ENCODE measurements around the gene DPYD.

The DPYD gene

GRCh38 chr1:97138515-97139032 is 782.3 kb downstream of the DPYD start:
- H3K4me3 ChIP-seq (ENCODE audit: low read length), result no peak overlapping the region

DNA sequence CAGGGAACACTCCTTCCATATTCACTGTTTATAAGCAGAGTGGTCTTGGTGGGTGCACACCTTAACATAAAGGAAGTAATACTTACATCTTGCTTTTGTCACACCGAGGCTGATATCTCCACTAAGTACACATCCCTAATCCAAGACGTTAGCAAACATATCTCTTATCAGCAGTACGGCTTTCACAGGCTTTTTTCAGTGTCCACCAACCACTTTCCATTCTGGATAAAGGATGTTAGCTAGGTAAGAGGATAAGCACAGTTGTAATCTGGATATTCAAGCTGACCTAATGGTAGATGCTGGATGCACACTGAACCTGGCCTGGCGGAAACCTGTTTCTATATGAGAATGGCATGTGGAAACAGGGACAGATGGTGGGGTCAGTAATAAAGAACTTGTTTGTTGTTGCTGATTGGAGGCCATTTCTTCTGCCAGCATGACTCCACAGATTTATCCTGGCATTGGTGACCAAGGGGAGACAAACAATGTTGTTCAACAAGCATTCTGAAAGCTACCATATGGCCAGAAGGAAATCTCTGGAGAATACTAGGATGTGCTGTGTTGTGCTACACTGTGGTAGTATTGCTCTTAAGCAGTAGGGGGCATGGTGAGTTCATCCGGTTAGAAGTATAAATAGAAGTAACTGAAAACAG is 782.8 kb downstream of the DPYD start:
- H3K9ac ChIP-seq (ENCODE audit: low read length), result no peak overlapping the region
- H3K4me3 ChIP-seq (ENCODE audit: low read length), result no peak overlapping the region
- H3K27ac ChIP-seq (ENCODE audit: low read depth, low read length), result no peak overlapping the region

More at GRCh38 chr1:97138515-97139032, 782.3 kb downstream of the DPYD start:
- H3K27ac ChIP-seq (ENCODE audit: low read depth, low read length), result no peak overlapping the region
- H3K27me3 ChIP-seq (ENCODE audit: control insufficient read depth, insufficient read depth, low read length), result no peaks in the 10 kb centered on the region
- no peaks in the 10 kb centered on the region for H3K4me1 ChIP-seq (ENCODE audit: control insufficient read depth, insufficient read depth, low read length)
- no peaks in the 10 kb centered on the region for H3K36me3 ChIP-seq (ENCODE audit: control insufficient read depth, insufficient read depth, low read length)
- H3K9ac ChIP-seq (ENCODE audit: low read length), result no peak overlapping the region

GRCh38 chr1:97136996-97137395 is 783.8 kb downstream of the DPYD start:
- no peak overlapping the region for H3K4me3 ChIP-seq (ENCODE audit: low read length)
- H3K36me3 ChIP-seq (ENCODE audit: control insufficient read depth, insufficient read depth, low read length), result no peaks in the 10 kb centered on the region
- no peaks in the 10 kb centered on the region for H3K4me1 ChIP-seq (ENCODE audit: control insufficient read depth, insufficient read depth, low read length)
- H3K9ac ChIP-seq (ENCODE audit: low read length), result no peak overlapping the region
- H3K27me3 ChIP-seq (ENCODE audit: control insufficient read depth, insufficient read depth, low read length), result no peaks in the 10 kb centered on the region
- H3K27ac ChIP-seq (ENCODE audit: low read depth, low read length), result no peak overlapping the region

More for the DNA sequence above, 782.8 kb downstream of the DPYD start:
- Histone ChIP-seq H3K4me1 (ENCODE audit: control insufficient read depth, insufficient read depth, low read length) (no peaks in the 10 kb centered on the region), H3K27me3 (ENCODE audit: control insufficient read depth, insufficient read depth, low read length) (no peaks in the 10 kb centered on the region), H3K36me3 (ENCODE audit: control insufficient read depth, insufficient read depth, low read length) (no peaks in the 10 kb centered on the region)

- Histone ChIP-seq H3K9ac (ENCODE audit: low read length) (no peak overlapping the region), H3K36me3 (ENCODE audit: control insufficient read depth, insufficient read depth, low read length) (no peaks in the 10 kb centered on the region), H3K27me3 (ENCODE audit: control insufficient read depth, insufficient read depth, low read length) (no peaks in the 10 kb centered on the region), H3K4me1 (ENCODE audit: control insufficient read depth, insufficient read depth, low read length) (no peaks in the 10 kb centered on the region), H3K27ac (ENCODE audit: low read depth, low read length) (no peak overlapping the region), H3K4me3 (ENCODE audit: low read length) (no peak overlapping the region)
Observed at GRCh38 chr1:97135972-97136371, 784.9 kb downstream of the DPYD start.

GRCh38 chr1:97128426-97128825 is 792.4 kb downstream of the DPYD start:
- H3K4me1 ChIP-seq (ENCODE audit: control insufficient read depth, insufficient read depth, low read length), result no peaks in the 10 kb centered on the region
- no peaks in the 10 kb centered on the region for H3K36me3 ChIP-seq (ENCODE audit: control insufficient read depth, insufficient read depth, low read length)
- no peaks in the 10 kb centered on the region for H3K27me3 ChIP-seq (ENCODE audit: control insufficient read depth, insufficient read depth, low read length)
- H3K4me3 ChIP-seq (ENCODE audit: low read length), result no peak overlapping the region
- no peak overlapping the region for H3K27ac ChIP-seq (ENCODE audit: low read depth, low read length)
- no peak overlapping the region for H3K9ac ChIP-seq (ENCODE audit: low read length)

GRCh38 chr1:97123717-97124431 is 797.0 kb downstream of the DPYD start:
- Histone ChIP-seq H3K9ac (ENCODE audit: low read length) (no peak overlapping the region), H3K27me3 (ENCODE audit: control insufficient read depth, insufficient read depth, low read length) (no peaks in the 10 kb centered on the region), H3K4me1 (ENCODE audit: control insufficient read depth, insufficient read depth, low read length) (no peaks in the 10 kb centered on the region), H3K36me3 (ENCODE audit: control insufficient read depth, insufficient read depth, low read length) (no peaks in the 10 kb centered on the region), H3K27ac (ENCODE audit: low read depth, low read length) (no peak overlapping the region), H3K4me3 (ENCODE audit: low read length) (no peak overlapping the region)

GRCh38 chr1:97120806-97121205 is 800.0 kb downstream of the DPYD start:
- Histone ChIP-seq H3K4me1 (ENCODE audit: control insufficient read depth, insufficient read depth, low read length) (no peaks in the 10 kb centered on the region), H3K27me3 (ENCODE audit: control insufficient read depth, insufficient read depth, low read length) (no peaks in the 10 kb centered on the region), H3K27ac (ENCODE audit: low read depth, low read length) (no peak overlapping the region), H3K36me3 (ENCODE audit: control insufficient read depth, insufficient read depth, low read length) (no peaks in the 10 kb centered on the region), H3K9ac (ENCODE audit: low read length) (no peak overlapping the region), H3K4me3 (ENCODE audit: low read length) (no peak overlapping the region)

- Histone ChIP-seq H3K4me3 (ENCODE audit: low read length) (no peak overlapping the region), H3K9ac (ENCODE audit: low read length) (no peak overlapping the region), H3K36me3 (ENCODE audit: control insufficient read depth, insufficient read depth, low read length) (no peaks in the 10 kb centered on the region), H3K27me3 (ENCODE audit: control insufficient read depth, insufficient read depth, low read length) (no peaks in the 10 kb centered on the region), H3K4me1 (ENCODE audit: control insufficient read depth, insufficient read depth, low read length) (no peaks in the 10 kb centered on the region), H3K27ac (ENCODE audit: low read depth, low read length) (no peak overlapping the region)
Observed at GRCh38 chr1:97119260-97120158, 801.3 kb downstream of the DPYD start.

- no peak overlapping the region for H3K27ac ChIP-seq (ENCODE audit: low read depth, low read length)
- H3K4me3 ChIP-seq (ENCODE audit: low read length), result no peak overlapping the region
Observed at GRCh38 chr1:97114842-97115241, 806.0 kb downstream of the DPYD start.

DNA sequence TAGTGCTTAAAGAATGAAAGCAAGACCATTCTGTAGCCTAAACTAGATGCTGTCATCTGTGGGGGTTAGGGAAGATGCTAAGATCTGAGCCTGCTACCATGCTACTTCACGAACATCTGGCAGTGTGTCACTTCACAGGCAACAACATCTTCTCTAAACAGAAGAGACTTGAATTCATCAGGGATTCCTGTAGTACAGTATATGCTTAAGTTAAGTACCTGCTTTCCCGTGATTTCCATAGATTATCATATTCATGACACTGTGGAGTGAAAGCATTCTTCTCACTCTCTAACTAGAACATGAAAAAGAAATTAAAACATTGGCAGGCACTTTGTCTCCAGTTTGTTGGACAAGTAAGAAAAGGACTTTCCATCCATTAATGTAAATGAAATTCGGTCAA is 808.4 kb downstream of the DPYD start:
- H3K4me3 ChIP-seq (ENCODE audit: low read length), result no peak overlapping the region

More at GRCh38 chr1:97114842-97115241, 806.0 kb downstream of the DPYD start:
- Histone ChIP-seq H3K27me3 (ENCODE audit: control insufficient read depth, insufficient read depth, low read length) (no peaks in the 10 kb centered on the region), H3K9ac (ENCODE audit: low read length) (no peak overlapping the region), H3K36me3 (ENCODE audit: control insufficient read depth, insufficient read depth, low read length) (no peaks in the 10 kb centered on the region), H3K4me1 (ENCODE audit: control insufficient read depth, insufficient read depth, low read length) (no peaks in the 10 kb centered on the region)

DNA sequence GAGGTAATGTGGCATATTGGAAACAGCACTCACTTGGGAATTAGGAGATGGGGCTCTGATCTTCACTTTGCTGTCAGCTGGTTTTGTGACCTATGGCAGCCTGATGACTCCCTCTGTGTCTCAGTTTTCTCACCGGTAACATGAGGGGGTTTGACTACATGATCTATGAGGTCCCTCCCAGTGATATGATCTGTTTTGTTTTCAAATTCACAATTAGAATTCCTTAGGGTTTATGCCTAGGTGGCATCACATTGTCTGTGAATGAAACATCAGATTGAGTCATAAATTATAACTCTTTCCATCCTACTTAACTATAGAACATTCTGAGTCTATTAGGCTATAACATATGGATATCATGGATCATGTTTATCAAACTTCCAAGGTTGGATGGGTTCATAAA is 812.7 kb downstream of the DPYD start:
- no peaks in the 10 kb centered on the region for H3K36me3 ChIP-seq (ENCODE audit: control insufficient read depth, insufficient read depth, low read length)
- no peaks in the 10 kb centered on the region for H3K4me1 ChIP-seq (ENCODE audit: control insufficient read depth, insufficient read depth, low read length)
- H3K4me3 ChIP-seq (ENCODE audit: low read length), result no peak overlapping the region
- H3K27ac ChIP-seq (ENCODE audit: low read depth, low read length), result no peak overlapping the region
- no peaks in the 10 kb centered on the region for H3K27me3 ChIP-seq (ENCODE audit: control insufficient read depth, insufficient read depth, low read length)
- no peak overlapping the region for H3K9ac ChIP-seq (ENCODE audit: low read length)

More for the DNA sequence above, 808.4 kb downstream of the DPYD start:
- Histone ChIP-seq H3K27ac (ENCODE audit: low read depth, low read length) (no peak overlapping the region), H3K4me1 (ENCODE audit: control insufficient read depth, insufficient read depth, low read length) (no peaks in the 10 kb centered on the region), H3K9ac (ENCODE audit: low read length) (no peak overlapping the region), H3K27me3 (ENCODE audit: control insufficient read depth, insufficient read depth, low read length) (no peaks in the 10 kb centered on the region), H3K36me3 (ENCODE audit: control insufficient read depth, insufficient read depth, low read length) (no peaks in the 10 kb centered on the region)

GRCh38 chr1:97105531-97105930 is 815.3 kb downstream of the DPYD start:
- Histone ChIP-seq H3K9ac (ENCODE audit: low read length) (no peak overlapping the region), H3K4me1 (ENCODE audit: control insufficient read depth, insufficient read depth, low read length) (no peaks in the 10 kb centered on the region), H3K4me3 (ENCODE audit: low read length) (no peak overlapping the region), H3K27me3 (ENCODE audit: control insufficient read depth, insufficient read depth, low read length) (no peaks in the 10 kb centered on the region), H3K36me3 (ENCODE audit: control insufficient read depth, insufficient read depth, low read length) (no peaks in the 10 kb centered on the region), H3K27ac (ENCODE audit: low read depth, low read length) (no peak overlapping the region)
